HUDEP-2 (cell line): ENCODE data around the gene ZSCAN22.

ENCODE experiments used
- DNase-seq, 76 experiments: peaks; one replicate each; lab custom pipeline; 2025; ENCODE audit not compliant: unreplicated experiment in 76 of 76; lab: John Stamatoyannopoulos, UW

The ZSCAN22 gene

GRCh38 chr19:58326914-58327726 is at the start of gene ZSCAN22:
Gene ZSCAN22 (plus strand): TSS chr19:58326994. CDS start chr19:58334803, 7,809 bp downstream.
- peak; percentile 48 to 98 (median 94) for DNase-seq

GRCh38 chr19:58277197-58277596 is 49.6 kb upstream of the ZSCAN22 start:
- no peak for DNase-seq

- DNase-seq = no peak
Observed at GRCh38 chr19:58277748-58278540, 48.9 kb upstream of the ZSCAN22 start.

GRCh38 chr19:58278541-58279041 is 48.2 kb upstream of the ZSCAN22 start, which contains the start of gene ZNF8:
Gene ZNF8 (plus strand): TSS chr19:58278955. CDS start chr19:58279082, 127 bp downstream.
- peak; percentile 88 to 100 (median 100) for DNase-seq

GRCh38 chr19:58279042-58279924 is 47.5 kb upstream of the ZSCAN22 start:
- DNase-seq = peak; percentile 51 to 97 (median 92)

GRCh38 chr19:58279925-58280316 is 46.9 kb upstream of the ZSCAN22 start:
- no peak for DNase-seq

- DNase-seq = no peak
Observed at GRCh38 chr19:58284199-58284598, 42.6 kb upstream of the ZSCAN22 start.

GRCh38 chr19:58291943-58292342 is 34.9 kb upstream of the ZSCAN22 start:
- DNase-seq = no peak

- DNase-seq = no peak
Observed at GRCh38 chr19:58294743-58295374, 31.9 kb upstream of the ZSCAN22 start.

GRCh38 chr19:58296104-58296503 is 30.7 kb upstream of the ZSCAN22 start:
- DNase-seq = no peak

- DNase-seq = no peak
Observed at GRCh38 chr19:58300620-58301019, 26.2 kb upstream of the ZSCAN22 start.

- no peak for DNase-seq
Observed at GRCh38 chr19:58304255-58304654, 22.5 kb upstream of the ZSCAN22 start.

GRCh38 chr19:58304748-58305064 is 22.1 kb upstream of the ZSCAN22 start:
- no peak for DNase-seq

- DNase-seq = peak; percentile 50 to 99 (median 98)
Observed at GRCh38 chr19:58305065-58305931, 21.5 kb upstream of the ZSCAN22 start, which contains the start of gene ERVK3-1. Gene ERVK3-1 (plus strand): TSS chr19:58305377. CDS start chr19:58312169, 6,792 bp downstream.

GRCh38 chr19:58305932-58306323 is 20.9 kb upstream of the ZSCAN22 start:
- peak in 2 of 76 experiments; percentile 37 to 44 for DNase-seq

- DNase-seq = no peak
Observed at GRCh38 chr19:58307736-58308135, 19.1 kb upstream of the ZSCAN22 start.

- peak in 4 of 76 experiments; percentile 2 to 9 (median 6) for DNase-seq
Observed at GRCh38 chr19:58310685-58311084, 16.1 kb upstream of the ZSCAN22 start.

GRCh38 chr19:58311345-58311865 is 15.4 kb upstream of the ZSCAN22 start:
- DNase-seq = no peak

GRCh38 chr19:58315580-58315979 is 11.2 kb upstream of the ZSCAN22 start:
- no peak for DNase-seq
